DOHH2 (cell line): ENCODE data around the gene NBEA.

Experiments used
- H3F3A ChIP-seq: fragments of 200-600 bp; sonication (generic), shearing (Covaris generic); 2 replicates; pipeline ENCODE4 v1.6.0; 2016; ENCODE audit warnings: antibody characterized with exemption, mild to moderate bottlenecking; ENCODE audit not compliant: control insufficient read depth, insufficient read depth
- H3K27ac ChIP-seq: fragments of 200-600 bp; sonication (generic); 2 replicates; pipeline ENCODE4 v1.5.1; 2014; ENCODE audit warnings: low read depth, mild to moderate bottlenecking, low read length, moderate library complexity
- H3K27me3 ChIP-seq: fragments of 200-600 bp; sonication (generic); 2 replicates; pipeline ENCODE4 v1.6.1; 2014; ENCODE audit warnings: mild to moderate bottlenecking, low read length, mixed read lengths; ENCODE audit not compliant: control insufficient read depth
- H3K36me3 ChIP-seq: fragments of 200-600 bp; sonication (generic); 2 replicates; pipeline ENCODE4 v1.6.1; 2014; ENCODE audit warnings: mild to moderate bottlenecking, low read length, moderate library complexity, mixed read lengths; ENCODE audit not compliant: control insufficient read depth
- H3K4me1 ChIP-seq: fragments of 200-600 bp; sonication (generic); 2 replicates; pipeline ENCODE4 v1.6.1; 2014; ENCODE audit warnings: mild to moderate bottlenecking, low read length, mixed read lengths; ENCODE audit not compliant: control insufficient read depth
- H3K4me2 ChIP-seq: fragments of 200-600 bp; sonication (generic); 2 replicates; pipeline ENCODE4 v1.6.0; 2014; ENCODE audit warnings: mild to moderate bottlenecking, low read length, moderate library complexity
- H3K4me3 ChIP-seq: fragments of 200-600 bp; sonication (generic); 2 replicates; pipeline ENCODE4 v1.5.1; 2014; ENCODE audit warnings: mild to moderate bottlenecking, low read length, mixed read lengths
- H3K79me2 ChIP-seq: fragments of 200-600 bp; sonication (generic); 2 replicates; pipeline ENCODE4 v1.6.1; 2014; ENCODE audit warnings: mild to moderate bottlenecking, low read length, mixed read lengths; ENCODE audit not compliant: control insufficient read depth
- H3K9me2 ChIP-seq: fragments of 200-600 bp; sonication (generic); replicated peaks from 2 replicates; pipeline ENCODE4 v1.6.1; 2014; ENCODE audit warnings: mild to moderate bottlenecking, low read length, mixed read lengths; ENCODE audit not compliant: control insufficient read depth
- H3K9me3 ChIP-seq: fragments of 200-600 bp; sonication (generic); 2 replicates; pipeline ENCODE4 v1.6.1; 2014; ENCODE audit warnings: antibody characterized with exemption, low read length, mixed read lengths; ENCODE audit not compliant: control insufficient read depth, insufficient read depth
- H4K20me1 ChIP-seq: fragments of 200-600 bp; sonication (generic); 2 replicates; pipeline ENCODE4 v1.6.0; 2014; ENCODE audit warnings: low read depth, mild to moderate bottlenecking, antibody characterized with exemption, low read length, moderate library complexity; ENCODE audit not compliant: control insufficient read depth, insufficient read depth
- CTCF ChIP-seq: fragments of 200-600 bp; sonication (generic); IDR thresholded peaks from one replicate; pipeline ENCODE4 v1.5.1; 2014; ENCODE audit warnings: antibody characterized with exemption, mild to moderate bottlenecking, low read depth, low read length; ENCODE audit not compliant: poor library complexity, severe bottlenecking
- EZH2phosphoT487 ChIP-seq: fragments of 200-600 bp; sonication (generic); IDR thresholded peaks from 2 replicates; pipeline ENCODE4 v1.6.1; 2017; ENCODE audit warnings: borderline replicate concordance, mild to moderate bottlenecking, antibody characterized with exemption, low read length, moderate library complexity, mixed read lengths

NBEA gene

GRCh38 chr13:35198613-35199200 lies 256.6 kb downstream of the NBEA start:
- H3K36me3 ChIP-seq, result no peaks in the 10 kb centered on the region
- no peaks in the 10 kb centered on the region for H3K27me3 ChIP-seq
- no peaks in the 10 kb centered on the region for H3K4me1 ChIP-seq
- H3K9me2 ChIP-seq, result no peaks in the 10 kb centered on the region
- no peaks in the 10 kb centered on the region for H4K20me1 ChIP-seq
- no peak overlapping the region for H3K27ac ChIP-seq
- TF ChIP-seq CTCF (no peak), EZH2phosphoT487 (no peak)
- H3K9me3 ChIP-seq, result no peaks in the 10 kb centered on the region
- H3K79me2 ChIP-seq, result no peaks in the 10 kb centered on the region
- H3K4me3 ChIP-seq, result no peak overlapping the region
- H3F3A ChIP-seq, result no peaks in the 10 kb centered on the region
- no peak overlapping the region for H3K4me2 ChIP-seq

- Histone ChIP-seq H3K4me1 (peaks cover 3% of the 10 kb centered on the region; the same call in 1 of the 2 replicates), H3K9me3 (no peaks in the 10 kb centered on the region), H3K27me3 (no peaks in the 10 kb centered on the region)
Measured at GRCh38 chr13:35208587-35208986, 266.5 kb downstream of the NBEA start.

GRCh38 chr13:35210261-35210660 lies 268.2 kb downstream of the NBEA start:
- no peaks in the 10 kb centered on the region for H3F3A ChIP-seq
- H3K4me1 ChIP-seq, result peaks cover 3% of the 10 kb centered on the region; the same call in 1 of the 2 replicates
- no peak overlapping the region for H3K27ac ChIP-seq
- TF ChIP-seq EZH2phosphoT487, result no peak
- TF ChIP-seq CTCF, result no peak
- H3K36me3 ChIP-seq, result no peaks in the 10 kb centered on the region
- H3K9me3 ChIP-seq, result no peaks in the 10 kb centered on the region
- no peaks in the 10 kb centered on the region for H3K9me2 ChIP-seq
- H3K4me2 ChIP-seq, result no peak overlapping the region
- H4K20me1 ChIP-seq, result no peaks in the 10 kb centered on the region
- no peaks in the 10 kb centered on the region for H3K79me2 ChIP-seq
- no peaks in the 10 kb centered on the region for H3K27me3 ChIP-seq
- no peak overlapping the region for H3K4me3 ChIP-seq

More at GRCh38 chr13:35208587-35208986, 266.5 kb downstream of the NBEA start:
- no peak overlapping the region for H3K4me2 ChIP-seq
- no peaks in the 10 kb centered on the region for H4K20me1 ChIP-seq
- no peak for TF ChIP-seq EZH2phosphoT487
- no peak for TF ChIP-seq CTCF
- no peaks in the 10 kb centered on the region for H3F3A ChIP-seq
- no peak overlapping the region for H3K4me3 ChIP-seq
- H3K27ac ChIP-seq, result no peak overlapping the region
- H3K79me2 ChIP-seq, result no peaks in the 10 kb centered on the region
- no peaks in the 10 kb centered on the region for H3K9me2 ChIP-seq
- no peaks in the 10 kb centered on the region for H3K36me3 ChIP-seq
